Measurements from ENCODE around the gene ATP8B1.
"Not testable (repeated sequence)": the region's sequence is repeated elsewhere in the genome, so short reads cannot be mapped to it uniquely, and the experiment has no call there.

DNA sequence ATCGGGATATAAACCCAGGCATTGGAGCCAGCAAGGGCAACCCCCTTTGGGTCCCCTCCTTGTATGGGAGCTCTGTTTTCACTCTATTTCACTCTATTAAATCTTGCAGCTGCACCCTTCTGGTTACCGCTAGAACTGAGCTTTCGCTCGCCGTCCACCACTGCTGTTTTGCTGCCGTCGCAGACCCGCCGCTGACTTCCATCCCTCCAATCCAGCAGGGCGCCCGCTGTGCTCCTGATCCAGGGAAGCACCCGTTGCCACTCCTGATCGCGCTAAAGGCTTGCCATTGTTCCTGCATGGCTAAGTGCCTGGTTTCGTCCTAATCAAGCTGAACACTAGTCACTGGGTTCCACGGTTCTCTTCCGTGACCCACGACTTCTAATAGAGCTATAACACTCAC, 68.1 kb downstream of the ATP8B1 start:
- not testable (repeated sequence) for TF ChIP-seq POLR2A (IDR thresholded peaks at IDR 0.05; ENCODE audit: control extremely low read depth in 1 of 2, low read depth in 2 of 2, low read length in 2 of 2); GABPA (IDR thresholded peaks at IDR 0.05; ENCODE audit: borderline replicate concordance, insufficient read depth, low read length); SIN3A (conservative IDR thresholded peaks at IDR 0.05 in 1 of 2, IDR thresholded peaks at IDR 0.05 in 1 of 2; ENCODE audit: low read depth in 1 of 2, low read length in 2 of 2); CREB1 (IDR thresholded peaks at IDR 0.05)
- TF ChIP-seq, protein P1, sequence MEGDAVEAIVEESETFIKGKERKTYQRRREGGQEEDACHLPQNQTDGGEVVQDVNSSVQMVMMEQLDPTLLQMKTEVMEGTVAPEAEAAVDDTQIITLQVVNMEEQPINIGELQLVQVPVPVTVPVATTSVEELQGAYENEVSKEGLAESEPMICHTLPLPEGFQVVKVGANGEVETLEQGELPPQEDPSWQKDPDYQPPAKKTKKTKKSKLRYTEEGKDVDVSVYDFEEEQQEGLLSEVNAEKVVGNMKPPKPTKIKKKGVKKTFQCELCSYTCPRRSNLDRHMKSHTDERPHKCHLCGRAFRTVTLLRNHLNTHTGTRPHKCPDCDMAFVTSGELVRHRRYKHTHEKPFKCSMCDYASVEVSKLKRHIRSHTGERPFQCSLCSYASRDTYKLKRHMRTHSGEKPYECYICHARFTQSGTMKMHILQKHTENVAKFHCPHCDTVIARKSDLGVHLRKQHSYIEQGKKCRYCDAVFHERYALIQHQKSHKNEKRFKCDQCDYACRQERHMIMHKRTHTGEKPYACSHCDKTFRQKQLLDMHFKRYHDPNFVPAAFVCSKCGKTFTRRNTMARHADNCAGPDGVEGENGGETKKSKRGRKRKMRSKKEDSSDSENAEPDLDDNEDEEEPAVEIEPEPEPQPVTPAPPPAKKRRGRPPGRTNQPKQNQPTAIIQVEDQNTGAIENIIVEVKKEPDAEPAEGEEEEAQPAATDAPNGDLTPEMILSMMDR (IDR thresholded peaks at IDR 0.05; ENCODE audit: control extremely low read depth in 1 of 3, insufficient read depth in 1 of 3, low read depth in 1 of 3, low read length in 3 of 3), result not testable (repeated sequence)

Measured in H1 (cell line).